GM18502 (cell line): ENCODE data around the gene CTNNA3.

Experiments used
- ATAC-seq: cut with Tn5 transposase; IDR thresholded peaks from one replicate; pipeline ENCODE4 v1.9.1; 2021; ENCODE audit warnings: mild to moderate bottlenecking; ENCODE audit not compliant: unreplicated experiment, poor library complexity

Gene CTNNA3

DNA sequence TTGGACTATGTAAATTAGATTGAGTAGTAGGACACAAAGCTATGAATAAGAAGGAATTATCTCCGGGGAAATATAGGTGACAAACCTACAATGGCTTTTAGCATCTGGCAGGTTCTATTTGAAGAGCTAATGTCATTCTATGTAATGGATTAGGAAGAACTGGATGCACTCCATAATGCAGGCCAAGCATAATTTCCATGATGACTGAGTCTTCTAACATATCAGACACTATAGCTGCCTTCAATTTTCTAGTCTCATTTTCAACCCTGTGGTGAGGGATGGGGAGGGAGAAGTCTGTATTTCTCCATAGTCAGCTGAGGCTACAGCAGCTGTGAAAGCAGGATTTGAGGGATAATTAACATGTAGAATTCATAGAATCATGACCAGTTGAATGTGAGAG lies 1160.6 kb downstream of the CTNNA3 start:
- no peak for ATAC-seq

DNA sequence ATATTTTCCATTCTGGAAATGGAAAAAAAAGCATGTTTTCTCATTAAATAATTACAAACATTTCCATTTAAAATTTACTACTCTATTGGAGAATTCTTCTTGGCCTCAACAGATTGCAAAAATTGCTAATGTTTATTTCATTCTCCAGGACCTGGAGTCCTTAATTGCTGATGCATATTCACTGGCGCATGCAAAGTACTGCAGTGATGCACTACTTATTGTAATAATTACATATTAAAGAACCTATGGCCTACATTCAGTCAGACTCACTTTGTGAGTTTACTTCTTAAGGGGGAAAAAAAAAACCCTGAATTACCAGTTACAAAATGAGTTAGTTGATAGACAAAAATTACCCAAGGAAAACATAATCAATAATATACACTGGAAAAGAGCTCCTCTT lies 1161.1 kb downstream of the CTNNA3 start:
- ATAC-seq: no peak

GRCh38 chr10:66521506-66521905 lies 1174.5 kb downstream of the CTNNA3 start:
- no peak for ATAC-seq

DNA sequence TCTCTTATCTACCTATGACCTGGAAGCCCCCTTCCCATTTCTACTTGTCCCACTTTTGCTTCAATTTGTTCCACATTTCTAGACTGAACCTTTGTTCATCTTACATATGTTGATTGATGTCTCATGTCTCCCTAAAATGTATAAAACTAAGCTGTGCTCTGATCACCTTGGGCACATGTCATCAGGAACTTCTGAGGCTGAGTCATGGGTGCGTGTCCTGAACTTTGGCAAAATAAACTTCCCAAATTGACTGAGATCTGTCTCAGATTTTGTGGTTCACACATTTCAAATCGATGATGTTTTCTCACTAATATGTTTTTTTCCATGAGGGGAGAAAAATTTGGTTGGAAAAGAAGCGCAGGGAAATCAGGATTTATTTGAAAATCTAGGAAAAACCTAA lies 1176.4 kb downstream of the CTNNA3 start:
- ATAC-seq: no peak

GRCh38 chr10:66514666-66515065 lies 1181.3 kb downstream of the CTNNA3 start:
- ATAC-seq: no peak

- no peak for ATAC-seq
These were observed 1182.5 kb downstream of the CTNNA3 start for GRCh38 chr10:66513504-66513903.

DNA sequence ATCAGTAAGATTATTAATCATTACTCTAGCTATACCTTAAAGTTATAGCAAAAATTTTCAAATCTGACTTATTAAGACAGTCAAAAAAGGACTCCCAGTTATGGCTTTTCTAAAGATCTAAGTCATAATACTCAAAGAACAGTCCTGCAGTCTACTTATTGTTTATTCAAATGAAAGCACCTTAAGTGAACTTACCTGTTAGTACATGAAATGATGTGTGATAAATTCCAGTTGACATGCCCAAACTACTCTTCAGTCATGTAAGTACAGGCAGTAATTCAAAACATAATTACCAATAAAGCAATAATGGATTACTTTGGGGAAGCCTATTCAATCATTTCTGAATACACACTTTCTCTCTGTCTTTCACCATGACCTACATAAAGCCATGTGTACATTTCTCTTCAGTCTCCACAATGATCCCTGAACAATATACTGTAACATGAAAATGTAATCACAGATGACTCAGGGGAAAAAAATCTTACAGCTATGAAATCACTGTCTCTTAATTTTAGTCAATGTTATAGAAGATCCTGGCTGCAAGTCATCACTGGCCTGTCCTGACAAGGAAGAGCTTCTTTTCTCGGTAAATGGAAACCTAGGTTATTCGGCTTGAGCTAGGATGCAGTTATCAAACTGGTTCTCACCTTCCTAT lies 1190.9 kb downstream of the CTNNA3 start:
- ATAC-seq: no peak

GRCh38 chr10:66501356-66501755 lies 1194.6 kb downstream of the CTNNA3 start:
- no peak for ATAC-seq

- ATAC-seq: no peak
These were observed 1212.0 kb downstream of the CTNNA3 start for GRCh38 chr10:66483966-66484365.

DNA sequence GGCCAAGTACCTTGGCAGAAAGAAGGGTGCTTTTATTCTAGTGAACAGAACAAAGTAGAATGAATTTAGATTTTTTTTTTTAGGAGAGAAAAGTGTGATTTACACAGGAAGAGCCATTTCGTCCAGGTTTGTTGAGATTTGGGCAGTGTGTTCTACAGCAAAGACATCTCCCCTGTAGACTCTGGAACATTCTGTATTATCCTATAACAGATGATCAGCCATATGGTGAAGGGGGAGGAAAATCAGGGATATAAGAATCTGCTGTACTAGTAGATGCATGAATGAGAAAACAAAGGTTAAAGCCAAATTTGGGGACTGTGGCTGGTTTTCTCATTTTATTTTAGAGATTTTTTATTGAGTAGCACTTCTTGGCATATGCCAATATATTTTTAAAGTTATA lies 1223.8 kb downstream of the CTNNA3 start:
- ATAC-seq: no peak

DNA sequence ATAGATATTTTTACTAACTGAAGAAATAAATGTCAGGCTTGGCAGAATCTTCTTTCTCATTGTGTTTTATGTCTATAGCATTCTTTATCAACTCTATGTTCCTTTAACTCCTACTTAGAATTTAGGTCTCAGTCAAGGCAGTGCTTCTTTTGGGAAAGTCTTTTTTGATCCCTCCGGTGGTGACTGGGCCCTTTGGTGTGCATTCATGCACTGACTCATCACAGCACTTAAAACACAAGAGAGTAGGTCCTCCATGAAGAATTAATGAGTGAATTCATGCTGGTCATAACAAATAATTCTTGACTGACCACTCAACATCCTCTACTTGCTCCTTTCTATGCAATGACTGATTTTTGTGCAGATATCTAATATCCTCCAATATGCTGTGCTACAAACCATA lies 1229.0 kb downstream of the CTNNA3 start:
- no peak for ATAC-seq

- no peak for ATAC-seq
These were observed 1229.4 kb downstream of the CTNNA3 start for GRCh38 chr10:66466622-66467021.

- no peak for ATAC-seq
These were observed 1232.4 kb downstream of the CTNNA3 start for GRCh38 chr10:66463611-66464010.

DNA sequence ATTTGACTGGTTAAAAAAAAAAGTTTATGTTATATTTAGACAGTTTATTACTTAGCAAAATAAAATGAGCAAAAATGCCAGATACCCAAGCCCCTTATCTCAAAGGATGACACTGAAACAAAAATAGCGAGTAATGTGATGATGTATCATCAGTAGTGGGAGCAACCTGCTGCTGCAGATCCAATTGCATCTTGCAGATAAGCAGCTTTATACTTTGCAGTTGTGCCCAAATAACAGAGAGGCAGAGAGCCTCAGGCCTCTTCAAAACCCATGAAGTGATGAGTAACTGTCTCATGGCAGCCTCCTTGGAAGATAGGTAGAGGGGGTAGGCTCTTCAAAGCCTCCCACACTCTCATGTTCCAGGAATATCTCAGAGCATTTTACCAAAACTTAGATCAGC lies 1238.4 kb downstream of the CTNNA3 start:
- ATAC-seq: no peak

- no peak for ATAC-seq
These were observed 1240.7 kb downstream of the CTNNA3 start for GRCh38 chr10:66455304-66455703.

DNA sequence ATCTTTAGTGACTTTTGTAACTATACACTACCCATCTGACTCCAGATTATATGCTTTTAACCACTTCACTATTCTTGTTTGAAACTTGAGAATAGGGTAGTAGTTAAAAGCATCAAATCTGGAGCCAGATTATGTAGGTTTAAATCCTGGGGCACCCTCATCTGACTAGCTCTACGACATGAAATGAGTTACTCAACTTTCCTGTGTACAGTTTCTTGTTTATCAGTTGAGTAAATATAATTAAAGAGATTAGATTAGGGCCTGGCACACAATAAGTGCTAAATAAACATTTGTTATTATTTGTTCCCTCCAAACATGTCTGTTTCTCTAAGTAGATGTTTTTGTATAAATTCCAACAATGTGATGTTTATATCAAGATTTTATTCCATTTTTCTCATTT lies 1255.4 kb downstream of the CTNNA3 start:
- ATAC-seq: no peak

DNA sequence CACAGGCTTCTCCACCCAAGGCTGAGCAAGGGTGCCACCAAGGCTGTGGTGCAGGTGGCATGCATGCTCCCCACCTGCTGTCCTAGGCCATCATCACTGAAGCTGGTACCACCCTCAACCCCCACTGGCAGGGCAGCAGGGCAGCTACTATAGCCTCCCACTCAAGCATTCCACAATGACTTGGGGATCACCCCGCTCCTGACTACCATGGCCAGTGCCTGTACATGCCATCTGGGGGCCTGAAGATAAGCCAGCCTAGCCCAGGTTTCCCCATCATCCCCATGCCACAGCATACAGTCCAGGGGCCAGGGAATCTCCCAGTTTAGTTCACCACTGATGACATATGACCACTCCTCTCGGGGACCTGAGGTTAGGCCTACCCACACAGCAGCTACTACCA lies 1281.1 kb downstream of the CTNNA3 start:
- no peak for ATAC-seq

DNA sequence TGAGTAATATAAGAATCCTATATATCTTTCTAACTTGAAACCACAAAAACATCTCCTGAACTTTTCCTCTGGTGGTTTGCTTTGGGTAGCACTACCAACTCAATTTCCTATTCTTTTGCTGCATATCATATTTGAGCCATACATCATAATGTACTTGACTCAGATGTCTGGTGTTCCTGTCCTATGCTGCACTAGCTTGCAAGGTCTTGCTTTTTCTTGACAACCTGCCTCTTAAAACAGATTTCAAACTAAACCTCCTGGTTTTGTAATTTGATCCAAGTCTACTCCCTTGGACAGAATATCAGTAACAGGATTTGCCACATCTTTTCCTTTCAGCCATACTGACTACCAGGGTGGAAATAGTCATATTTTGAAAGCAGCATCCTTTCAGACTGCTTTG lies 1290.4 kb downstream of the CTNNA3 start:
- no peak for ATAC-seq

DNA sequence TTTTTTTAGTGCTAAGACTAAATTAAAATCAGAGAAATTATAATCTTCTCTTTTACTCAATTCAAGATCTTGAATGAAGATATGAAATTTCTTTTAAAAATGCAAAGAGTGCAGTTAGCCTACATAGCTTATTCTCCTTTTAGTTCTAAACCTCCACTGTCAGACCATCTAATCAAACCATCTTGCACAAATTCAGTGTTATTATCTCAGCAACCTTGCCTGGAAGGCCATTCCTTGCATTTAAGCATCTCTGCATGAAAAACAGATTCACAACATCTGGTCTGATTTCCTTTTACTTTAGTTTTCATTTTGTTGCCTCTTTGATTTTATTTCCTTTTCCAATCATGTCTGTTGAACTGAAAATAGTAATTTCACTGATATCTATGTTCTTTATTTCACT lies 1297.3 kb downstream of the CTNNA3 start:
- no peak for ATAC-seq

GRCh38 chr10:66394342-66395063 lies 1301.5 kb downstream of the CTNNA3 start:
- no peak for ATAC-seq

DNA sequence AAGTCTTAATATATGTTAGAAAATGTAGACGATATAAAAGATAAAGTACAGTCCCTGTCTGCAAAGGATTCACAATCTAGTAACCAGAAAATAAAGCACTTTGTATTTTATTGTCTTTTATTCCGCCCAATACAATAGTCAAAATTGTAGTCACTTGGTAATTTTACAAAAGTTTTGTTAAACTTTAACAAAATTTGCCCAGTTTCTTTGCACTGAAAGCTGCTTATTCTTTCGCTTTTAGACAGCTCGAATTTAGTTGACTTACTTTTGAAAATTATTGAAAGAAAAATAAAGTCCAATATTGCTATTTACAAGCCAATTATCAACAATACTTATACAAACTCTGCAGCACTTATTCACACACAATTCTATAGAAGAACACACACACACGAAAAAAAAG lies 1305.1 kb downstream of the CTNNA3 start:
- ATAC-seq: no peak

GRCh38 chr10:66381045-66381444 lies 1315.0 kb downstream of the CTNNA3 start:
- ATAC-seq: no peak
